Thoracic aorta (tissue), 2 donors: ENCODE results near the gene HELZ. TPM values are rescaled to one million over a fixed set of nuclear protein-coding genes. Genes with fewer than 3 reads are reported as not detected.

Experiments
- ATAC-seq: fragments of 150-250 bp; one replicate; pipeline ENCODE4 v1.8.0; 2017; ENCODE audit warnings: low read depth; ENCODE audit not compliant: insufficient number of reproducible peaks, low FRiP score
- DNase-seq: peaks from one replicate; pipeline ENCODE4 v3.0.0-alpha.2; 2020; ENCODE audit warnings: low spot score
- H3K27ac ChIP-seq, 2 donors: fragments of 200-600 bp; sonication (generic); 1 replicate in 1 of 2; 2 replicates in 1 of 2; pipeline ENCODE4 v1.5.1; 2016; ENCODE audit warnings: mild to moderate bottlenecking in 2 of 2, moderate library complexity in 2 of 2
- H3K27me3 ChIP-seq: fragments of 200-600 bp; sonication (generic); replicated peaks from 2 replicates; pipeline ENCODE4 v1.6.0; 2016; ENCODE audit warnings: mild to moderate bottlenecking; ENCODE audit not compliant: insufficient read depth
- H3K36me3 ChIP-seq: fragments of 200-600 bp; sonication (generic); one replicate; pipeline ENCODE4 v1.5.1; 2016
- H3K4me1 ChIP-seq, 2 donors: fragments of 200-600 bp; sonication (generic); 1 replicate in 1 of 2; 2 replicates in 1 of 2; pipeline versions ENCODE4 v1.5.1 to v1.6.0; 2016; ENCODE audit warnings: low read depth in 2 of 2, mild to moderate bottlenecking in 1 of 2; ENCODE audit not compliant: control insufficient read depth in 1 of 2
- H3K4me3 ChIP-seq: fragments of 200-600 bp; sonication (generic); 2 replicates; pipeline ENCODE4 v1.5.1; 2016; ENCODE audit warnings: mild to moderate bottlenecking
- H3K9me3 ChIP-seq: fragments of 200-600 bp; sonication (generic); 2 replicates; pipeline ENCODE4 v1.5.1; 2016
- total RNA-seq, 2 donors: library from RNA; depleted of rRNA; stranded (reverse); fragments of >200 nt; gene quantifications; one replicate each; pipeline versions ENCODE4 v1.1.0 to v1.2.3, GENCODE V29; 2016
- TF ChIP-seq, protein P1 (sequence below): fragments of 200-600 bp; sonication (generic); IDR thresholded peaks from one replicate; pipeline ENCODE4 v1.5.1; 2019; ENCODE audit warnings: antibody characterized with exemption

The HELZ gene
- total RNA-seq, 2 donors from 2014 or later: 47.8 to 58.4 TPM

DNA sequence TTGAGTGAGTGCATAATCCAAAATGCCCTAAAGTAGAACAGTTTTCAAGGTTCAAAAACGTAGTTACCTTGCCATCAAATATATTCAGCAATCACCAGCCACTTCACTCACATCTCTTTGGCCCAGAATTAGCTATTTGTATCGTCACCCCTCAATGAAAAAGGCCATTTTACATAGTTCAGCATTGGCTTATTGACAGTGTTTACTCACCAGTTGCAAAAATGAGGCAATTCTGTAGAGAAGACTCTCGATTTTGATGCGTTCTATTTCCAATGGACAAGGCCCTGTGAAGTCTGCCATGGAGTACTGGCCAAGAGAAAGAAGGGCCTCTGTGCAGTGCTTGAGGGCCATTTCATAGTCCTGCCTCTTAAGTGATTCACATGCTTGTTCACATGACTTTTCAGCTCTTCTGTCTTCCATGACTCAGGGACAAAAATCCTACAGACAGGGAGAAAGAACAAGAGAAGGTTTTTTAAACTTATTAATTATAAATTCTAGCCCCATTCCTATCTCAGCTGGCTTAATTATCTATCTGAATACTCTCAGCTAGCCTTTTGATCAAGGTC lies 26.5 kb downstream of the HELZ start:
- H3K9me3 ChIP-seq: no peaks in the 10 kb centered on the region
- no peak overlapping the region for H3K27ac ChIP-seq
- no peak for DNase-seq
- H3K36me3 ChIP-seq: peaks cover 21% of the 10 kb centered on the region
- no peaks in the 10 kb centered on the region for H3K27me3 ChIP-seq
- TF ChIP-seq, protein P1, sequence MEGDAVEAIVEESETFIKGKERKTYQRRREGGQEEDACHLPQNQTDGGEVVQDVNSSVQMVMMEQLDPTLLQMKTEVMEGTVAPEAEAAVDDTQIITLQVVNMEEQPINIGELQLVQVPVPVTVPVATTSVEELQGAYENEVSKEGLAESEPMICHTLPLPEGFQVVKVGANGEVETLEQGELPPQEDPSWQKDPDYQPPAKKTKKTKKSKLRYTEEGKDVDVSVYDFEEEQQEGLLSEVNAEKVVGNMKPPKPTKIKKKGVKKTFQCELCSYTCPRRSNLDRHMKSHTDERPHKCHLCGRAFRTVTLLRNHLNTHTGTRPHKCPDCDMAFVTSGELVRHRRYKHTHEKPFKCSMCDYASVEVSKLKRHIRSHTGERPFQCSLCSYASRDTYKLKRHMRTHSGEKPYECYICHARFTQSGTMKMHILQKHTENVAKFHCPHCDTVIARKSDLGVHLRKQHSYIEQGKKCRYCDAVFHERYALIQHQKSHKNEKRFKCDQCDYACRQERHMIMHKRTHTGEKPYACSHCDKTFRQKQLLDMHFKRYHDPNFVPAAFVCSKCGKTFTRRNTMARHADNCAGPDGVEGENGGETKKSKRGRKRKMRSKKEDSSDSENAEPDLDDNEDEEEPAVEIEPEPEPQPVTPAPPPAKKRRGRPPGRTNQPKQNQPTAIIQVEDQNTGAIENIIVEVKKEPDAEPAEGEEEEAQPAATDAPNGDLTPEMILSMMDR: no peak
- ATAC-seq: no peak
- peaks cover 2% of the 10 kb centered on the region in 2 donors for H3K4me1 ChIP-seq
- no peak overlapping the region for H3K4me3 ChIP-seq

DNA sequence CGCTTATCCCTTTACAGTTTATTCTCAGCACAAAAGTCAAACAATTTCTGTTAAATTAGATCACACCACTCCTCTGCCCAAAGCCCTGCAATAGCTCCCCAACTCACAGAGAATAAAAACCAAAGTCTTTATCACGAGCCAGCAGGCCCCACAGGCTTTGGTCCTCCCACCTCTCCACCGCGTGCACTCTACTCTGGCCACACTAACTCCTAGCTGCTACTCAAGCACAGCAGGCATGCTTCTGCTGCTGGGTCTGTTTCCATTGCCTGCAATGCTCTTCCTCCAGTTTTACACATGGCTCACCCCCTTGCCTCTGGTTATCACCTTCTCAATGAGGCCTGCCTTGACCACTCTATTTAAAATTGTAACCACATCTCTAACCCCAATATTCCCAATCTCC lies 27.6 kb downstream of the HELZ start:
- peaks cover 11 to 12% of the 10 kb centered on the region in 2 donors for H3K4me1 ChIP-seq

DNA sequence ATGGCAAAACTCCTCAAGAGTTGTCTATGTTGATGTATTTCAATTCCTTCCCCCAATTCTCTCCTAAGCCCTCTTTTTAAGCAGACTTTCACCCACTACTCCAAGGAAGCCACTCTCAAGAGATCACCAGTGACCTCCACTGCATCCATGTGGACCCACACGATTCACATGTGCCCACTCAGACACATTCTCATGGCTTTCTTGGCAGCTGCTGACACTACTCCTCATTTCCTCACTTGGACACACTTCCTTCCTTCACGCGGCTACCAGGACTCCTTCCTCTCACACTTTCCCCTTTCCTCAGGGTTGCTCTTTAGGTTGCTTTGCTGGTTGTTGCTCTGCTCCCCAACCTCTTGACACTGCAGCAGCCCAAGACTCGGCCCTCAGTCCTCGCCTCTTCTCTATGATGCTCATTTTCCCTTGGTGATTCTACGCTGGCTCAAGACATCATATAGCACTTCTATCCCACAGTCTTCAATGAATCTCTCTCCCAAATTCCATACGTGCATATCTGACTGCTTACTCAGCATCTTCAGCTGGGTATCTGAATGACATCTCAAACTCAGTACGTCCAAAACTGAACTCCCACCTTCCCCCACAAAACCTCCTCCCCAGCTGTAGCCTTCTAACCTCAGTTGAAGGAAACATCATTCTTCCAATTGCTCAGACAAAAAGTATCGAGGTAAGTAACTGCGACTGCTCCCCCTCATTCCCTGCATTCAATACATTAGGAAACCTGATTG lies 28.2 kb downstream of the HELZ start:
- TF ChIP-seq, protein P1: no peak
- DNase-seq (no peak), ATAC-seq (no peak)
- Histone ChIP-seq H3K9me3 (no peaks in the 10 kb centered on the region), H3K4me3 (no peak overlapping the region), H3K4me1 (peaks cover 14% of the 10 kb centered on the region in 2 donors), H3K27ac (no peak overlapping the region), H3K27me3 (no peaks in the 10 kb centered on the region), H3K36me3 (peaks cover 15% of the 10 kb centered on the region)

More for the DNA sequence above, 27.6 kb downstream of the HELZ start:
- Histone ChIP-seq H3K36me3 (peaks cover 18% of the 10 kb centered on the region), H3K27ac (no peak overlapping the region), H3K4me3 (no peak overlapping the region), H3K27me3 (no peaks in the 10 kb centered on the region), H3K9me3 (no peaks in the 10 kb centered on the region)
- TF ChIP-seq, protein P1: no peak
- DNase-seq (no peak), ATAC-seq (no peak)

DNA sequence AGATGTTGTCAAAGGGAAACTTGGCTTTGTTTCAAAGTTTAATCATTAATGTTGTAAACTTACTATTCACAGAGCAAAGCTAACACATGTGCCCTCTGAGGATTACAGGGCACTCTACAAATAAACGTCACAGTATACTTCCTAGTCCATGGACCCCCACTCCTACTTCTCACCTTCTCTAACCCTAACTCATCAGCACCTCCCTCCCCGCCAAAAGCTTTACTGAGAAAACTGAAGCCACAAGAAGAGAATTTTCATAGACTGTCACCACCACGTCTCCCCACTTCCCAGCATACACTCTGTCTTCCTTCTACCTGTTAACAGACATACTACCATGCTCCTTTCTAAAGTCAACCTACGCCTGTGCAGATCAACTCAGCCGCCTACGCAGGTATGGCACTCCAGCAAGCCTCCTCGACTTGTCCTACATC lies 29.0 kb downstream of the HELZ start:
- Histone ChIP-seq H3K4me1 (peaks cover 14% of the 10 kb centered on the region in 2 donors), H3K4me3 (no peak overlapping the region), H3K36me3 (peaks cover 15% of the 10 kb centered on the region), H3K27me3 (no peaks in the 10 kb centered on the region), H3K27ac (no peak overlapping the region), H3K9me3 (no peaks in the 10 kb centered on the region)
- DNase-seq (no peak), ATAC-seq (no peak)
- TF ChIP-seq, protein P1: no peak

DNA sequence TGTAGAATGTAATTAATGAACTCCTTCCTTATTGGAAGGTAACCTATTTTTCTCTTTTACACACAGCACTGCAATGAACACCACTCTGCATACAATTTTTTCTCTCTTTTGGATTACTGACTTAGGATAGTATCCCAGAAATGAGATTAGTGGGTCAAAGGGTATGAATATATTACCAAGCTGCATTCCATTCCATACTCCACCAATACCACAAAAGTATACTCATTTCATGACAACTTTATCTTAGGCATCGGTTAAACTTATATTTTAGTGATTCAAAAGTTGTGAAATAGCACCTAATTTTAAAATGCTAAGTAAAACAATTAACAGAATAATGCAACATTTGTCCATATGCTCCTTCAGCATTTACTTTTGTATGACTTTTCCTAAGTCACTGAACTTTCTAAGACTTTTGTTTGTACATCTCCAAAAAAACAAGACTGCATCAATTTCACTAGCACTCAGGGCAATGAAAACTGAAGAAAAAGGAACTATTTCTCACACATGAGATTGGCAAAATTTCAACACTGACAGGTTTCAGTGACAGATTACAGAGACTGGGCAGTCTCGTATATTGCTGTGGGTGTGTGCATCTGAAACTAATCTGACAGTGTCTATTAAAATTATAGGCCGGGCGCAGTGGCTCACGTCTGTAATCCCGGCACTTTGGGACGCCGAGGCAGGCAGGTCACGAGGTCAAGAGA lies 32.1 kb downstream of the HELZ start:
- Histone ChIP-seq H3K4me3 (no peak overlapping the region), H3K4me1 (peaks cover 14% of the 10 kb centered on the region in 2 donors), H3K27me3 (no peaks in the 10 kb centered on the region), H3K9me3 (no peaks in the 10 kb centered on the region), H3K36me3 (peaks cover 9% of the 10 kb centered on the region), H3K27ac (no peak overlapping the region)
- DNase-seq: no peak
- no peak for ATAC-seq
- TF ChIP-seq, protein P1: no peak
